Loucy (cell line): Measurements from ENCODE around the gene DRC7.

Source experiments
- H2AFZ ChIP-seq: fragments of 200-600 bp; sonication (generic); 2 replicates; pipeline ENCODE4 v1.6.0; 2016; ENCODE audit warnings: antibody characterized with exemption, mild to moderate bottlenecking, low read length, moderate library complexity
- H3F3A ChIP-seq: fragments of 200-600 bp; 2 replicates; pipeline ENCODE4 v1.6.0; 2016; ENCODE audit warnings: antibody characterized with exemption, low read depth, mild to moderate bottlenecking
- H3K27me3 ChIP-seq: fragments of 200-600 bp; sonication (generic); 2 replicates; pipeline ENCODE4 v1.6.1; 2014; ENCODE audit warnings: low read length, mild to moderate bottlenecking; ENCODE audit not compliant: insufficient read depth, poor library complexity, severe bottlenecking
- H3K36me3 ChIP-seq: fragments of 200-600 bp; sonication (generic); 2 replicates; pipeline ENCODE4 v1.6.1; 2016; ENCODE audit warnings: low read length; ENCODE audit not compliant: insufficient read depth
- H3K4me1 ChIP-seq: fragments of 200-600 bp; sonication (generic); 2 replicates; pipeline ENCODE4 v1.5.1; 2014; ENCODE audit warnings: low read length, mild to moderate bottlenecking; ENCODE audit not compliant: insufficient read depth, poor library complexity, severe bottlenecking
- H3K4me2 ChIP-seq: fragments of 200-600 bp; sonication (generic); 2 replicates; pipeline ENCODE4 v1.6.0; 2014; ENCODE audit warnings: antibody characterized with exemption, low read length, low read depth, mild to moderate bottlenecking; ENCODE audit not compliant: poor library complexity, severe bottlenecking
- H3K4me3 ChIP-seq: fragments of 200-600 bp; sonication (generic); 2 replicates; pipeline ENCODE4 v1.5.1; 2014; ENCODE audit warnings: low read length, mild to moderate bottlenecking, mixed read lengths; ENCODE audit not compliant: poor library complexity, severe bottlenecking
- H3K79me2 ChIP-seq: fragments of 200-600 bp; sonication (generic); 2 replicates; pipeline ENCODE4 v1.6.1; 2014; ENCODE audit warnings: low read length; ENCODE audit not compliant: insufficient read depth
- H3K9ac ChIP-seq: fragments of 200-600 bp; sonication (generic); 2 replicates; pipeline ENCODE4 v1.6.0; 2014; ENCODE audit warnings: mild to moderate bottlenecking, low read depth, low read length, moderate library complexity; ENCODE audit not compliant: poor library complexity, severe bottlenecking
- H3K9me2 ChIP-seq: fragments of 200-600 bp; sonication (generic); replicated peaks from 2 replicates; pipeline ENCODE4 v1.6.1; 2016; ENCODE audit warnings: low read depth, low read length, mixed read lengths
- H3K9me3 ChIP-seq: fragments of 200-600 bp; sonication (generic); 2 replicates; pipeline ENCODE4 v1.6.1; 2014; ENCODE audit warnings: mild to moderate bottlenecking, antibody characterized with exemption, low read length, low read depth; ENCODE audit not compliant: insufficient read depth
- H4K20me1 ChIP-seq: fragments of 200-600 bp; sonication (generic); 2 replicates; pipeline ENCODE4 v1.6.0; 2014; ENCODE audit warnings: antibody characterized with exemption, low read length, mild to moderate bottlenecking; ENCODE audit not compliant: insufficient read depth, poor library complexity, severe bottlenecking
- CTCF ChIP-seq: fragments of 200-600 bp; sonication (generic); conservative IDR thresholded peaks from 2 replicates; pipeline ENCODE4 v1.5.1; 2014; ENCODE audit warnings: mild to moderate bottlenecking, antibody characterized with exemption, low read length
- EZH2phosphoT487 ChIP-seq: fragments of 200-600 bp; IDR thresholded peaks from 2 replicates; pipeline ENCODE4 v1.6.1; 2018; ENCODE audit warnings: antibody characterized with exemption, mild to moderate bottlenecking, moderate library complexity, borderline replicate concordance

DRC7 gene

DNA sequence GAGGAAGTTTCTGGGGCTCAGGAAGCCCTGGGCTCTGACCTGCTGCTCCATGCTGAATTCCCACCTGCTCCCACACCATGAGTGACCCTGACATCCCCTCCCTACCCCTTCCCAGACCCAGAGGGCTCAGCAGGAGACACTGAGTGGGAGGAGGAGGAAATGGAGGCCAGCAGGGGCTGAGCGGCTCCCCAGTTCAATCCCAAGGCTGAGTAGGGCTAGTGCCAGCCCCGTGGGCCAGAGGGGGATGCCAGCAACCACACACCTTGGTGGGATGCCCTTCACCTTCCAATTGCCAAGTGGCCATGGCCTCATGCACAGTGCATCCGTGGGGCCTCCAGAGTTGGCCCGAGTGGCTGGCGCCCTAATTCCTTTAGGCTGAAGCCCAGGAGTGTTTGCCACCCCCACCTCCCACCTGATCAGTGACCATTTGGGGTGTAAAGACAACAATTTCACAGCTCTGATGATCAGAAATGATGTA lies 27.5 kb upstream of the DRC7 start:
- no peak overlapping the region for H3K4me3 ChIP-seq
- no peak overlapping the region for H2AFZ ChIP-seq
- TF ChIP-seq EZH2phosphoT487 (no peak), CTCF (no peak)
- no peaks in the 10 kb centered on the region for H3K79me2 ChIP-seq
- no peak overlapping the region for H3K4me2 ChIP-seq
- peaks cover 42% of the 10 kb centered on the region for H3K4me1 ChIP-seq
- H3K9ac ChIP-seq: peak overlapping the region; percentile 9
- H3K27me3 ChIP-seq: no peaks in the 10 kb centered on the region
- H3K9me2 ChIP-seq: no peaks in the 10 kb centered on the region
- H3F3A ChIP-seq: no peaks in the 10 kb centered on the region
- H3K36me3 ChIP-seq: no peaks in the 10 kb centered on the region
- no peaks in the 10 kb centered on the region for H3K9me3 ChIP-seq
- H4K20me1 ChIP-seq: no peaks in the 10 kb centered on the region

- peak; percentile 67 for TF ChIP-seq CTCF
- no peak for TF ChIP-seq EZH2phosphoT487
- H3K9ac ChIP-seq: peak overlapping the region; percentile 23
- H3K4me2 ChIP-seq: peak overlapping the region; percentile 31
Measured at GRCh38 chr16:57667526-57668262, 26.9 kb upstream of the DRC7 start.

DNA sequence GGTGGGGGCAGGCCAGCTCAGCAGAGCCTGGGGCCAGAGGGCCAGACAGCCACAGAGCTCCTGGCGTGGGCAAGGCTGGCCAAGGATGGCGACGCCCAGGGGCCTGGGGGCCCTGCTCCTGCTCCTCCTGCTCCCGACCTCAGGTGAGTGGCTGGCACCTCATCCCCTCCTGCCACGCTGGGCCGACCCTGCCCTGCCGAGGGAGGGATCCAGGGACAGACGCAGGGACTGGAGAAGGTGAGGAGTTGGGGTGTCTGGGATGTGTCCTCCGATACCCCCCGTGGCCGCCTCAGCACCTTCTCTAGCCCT lies 26.4 kb upstream of the DRC7 start, which contains the start of gene ADGRG3:
TSS of gene ADGRG3 (plus strand) at position 44 of the 309 bp plus-strand sequence. CDS start at position 86, 42 bp downstream.
- Histone ChIP-seq H3K9me3 (no peaks in the 10 kb centered on the region), H3K9me2 (no peaks in the 10 kb centered on the region), H3K36me3 (no peaks in the 10 kb centered on the region), H3K4me2 (peak within 1 kb of the TSS; percentile 31), H3K79me2 (no peaks in the 10 kb centered on the region), H3K27me3 (no peaks in the 10 kb centered on the region), H3K4me3 (no peak within 1 kb of the TSS), H4K20me1 (no peaks in the 10 kb centered on the region), H3F3A (no peaks in the 10 kb centered on the region), H3K4me1 (peaks cover 42% of the 10 kb centered on the region), H2AFZ (no peak within 1 kb of the TSS), H3K9ac (peak within 1 kb of the TSS; percentile 23)
- TF ChIP-seq CTCF (no peak), EZH2phosphoT487 (no peak)

More at GRCh38 chr16:57667526-57668262, 26.9 kb upstream of the DRC7 start:
- H2AFZ ChIP-seq: no peak overlapping the region
- H3K79me2 ChIP-seq: no peaks in the 10 kb centered on the region
- no peaks in the 10 kb centered on the region for H3K9me3 ChIP-seq
- no peaks in the 10 kb centered on the region for H3K36me3 ChIP-seq
- H4K20me1 ChIP-seq: no peaks in the 10 kb centered on the region
- no peaks in the 10 kb centered on the region for H3F3A ChIP-seq
- H3K9me2 ChIP-seq: no peaks in the 10 kb centered on the region
- no peaks in the 10 kb centered on the region for H3K27me3 ChIP-seq
- H3K4me1 ChIP-seq: peaks cover 42% of the 10 kb centered on the region
- no peak overlapping the region for H3K4me3 ChIP-seq
